Thoracic aorta (tissue), 2 donors: Measurements from ENCODE around the gene TMPO. TPM values are rescaled to one million over a fixed set of nuclear protein-coding genes. Genes with fewer than 3 reads are reported as not detected.
"Not testable (repeated sequence)": the region's sequence is repeated elsewhere in the genome, so short reads cannot be mapped to it uniquely, and the experiment has no call there.

Experiments used
- ATAC-seq: fragments of 150-250 bp; one replicate; pipeline ENCODE4 v1.8.0; 2017; ENCODE audit warnings: low read depth; ENCODE audit not compliant: insufficient number of reproducible peaks, low FRiP score
- DNase-seq: peaks from one replicate; pipeline ENCODE4 v3.0.0-alpha.2; 2020; ENCODE audit warnings: low spot score
- H3K27ac ChIP-seq, 2 donors: fragments of 200-600 bp; sonication (generic); 1 replicate in 1 of 2; 2 replicates in 1 of 2; pipeline ENCODE4 v1.5.1; 2016; ENCODE audit warnings: mild to moderate bottlenecking in 2 of 2, moderate library complexity in 2 of 2
- H3K27me3 ChIP-seq: fragments of 200-600 bp; sonication (generic); replicated peaks from 2 replicates; pipeline ENCODE4 v1.6.0; 2016; ENCODE audit warnings: mild to moderate bottlenecking; ENCODE audit not compliant: insufficient read depth
- H3K36me3 ChIP-seq: fragments of 200-600 bp; sonication (generic); one replicate; pipeline ENCODE4 v1.5.1; 2016
- H3K4me1 ChIP-seq, 2 donors: fragments of 200-600 bp; sonication (generic); 1 replicate in 1 of 2; 2 replicates in 1 of 2; pipeline versions ENCODE4 v1.5.1 to v1.6.0; 2016; ENCODE audit warnings: low read depth in 2 of 2, mild to moderate bottlenecking in 1 of 2; ENCODE audit not compliant: control insufficient read depth in 1 of 2
- H3K4me3 ChIP-seq: fragments of 200-600 bp; sonication (generic); 2 replicates; pipeline ENCODE4 v1.5.1; 2016; ENCODE audit warnings: mild to moderate bottlenecking
- H3K9me3 ChIP-seq: fragments of 200-600 bp; sonication (generic); 2 replicates; pipeline ENCODE4 v1.5.1; 2016
- total RNA-seq, 2 donors: library from RNA; depleted of rRNA; stranded (reverse); fragments of >200 nt; gene quantifications; one replicate each; pipeline versions ENCODE4 v1.1.0 to v1.2.3, GENCODE V29; 2016
- TF ChIP-seq, protein P1 (sequence below): fragments of 200-600 bp; sonication (generic); IDR thresholded peaks from one replicate; pipeline ENCODE4 v1.5.1; 2019; ENCODE audit warnings: antibody characterized with exemption

TMPO gene
- total RNA-seq, 2 donors from 2014 or later, result 41.7 to 52.6 TPM

DNA sequence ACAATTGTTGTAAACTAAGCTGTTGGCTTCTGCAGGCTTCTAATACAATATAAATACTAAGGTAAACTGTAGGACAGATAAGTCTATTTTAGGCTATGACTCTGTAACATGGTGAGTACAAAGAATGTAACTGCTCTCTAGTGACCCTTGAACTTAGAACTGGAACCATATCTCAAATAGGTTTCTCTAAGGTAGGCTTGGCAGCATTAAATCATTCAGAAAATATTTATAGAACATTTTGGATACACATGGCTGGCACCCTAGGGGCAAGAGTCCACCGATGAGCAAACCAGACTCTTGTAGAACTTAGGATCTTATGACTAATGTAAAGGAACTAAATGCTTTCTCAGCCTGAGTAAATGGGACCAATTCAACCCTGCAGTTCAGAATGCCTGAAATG is 58.7 kb downstream of the TMPO start:
- no peak for ATAC-seq

DNA sequence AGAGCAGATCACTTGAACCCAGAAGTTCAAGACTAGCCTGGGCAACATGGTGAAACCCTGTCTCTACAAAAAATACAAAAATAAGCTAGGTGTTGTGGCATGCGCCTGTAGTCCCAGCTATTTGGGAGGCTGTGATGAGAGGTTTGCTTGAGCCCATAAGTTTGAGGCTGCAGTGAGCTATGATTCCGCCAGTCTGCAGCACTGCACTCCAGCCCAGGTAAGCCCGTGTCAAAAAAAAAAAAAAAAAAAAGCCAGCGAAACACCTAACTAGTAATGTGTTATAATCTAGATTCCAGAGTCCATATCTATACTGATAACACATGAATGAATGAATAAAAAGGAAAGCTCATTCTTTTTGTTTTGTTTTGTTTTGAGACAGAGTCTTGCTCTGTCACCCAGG is 59.6 kb downstream of the TMPO start:
- H3K36me3 ChIP-seq, result no peaks in the 10 kb centered on the region
- no peaks in the 10 kb centered on the region for H3K4me1 ChIP-seq
- TF ChIP-seq, protein P1, sequence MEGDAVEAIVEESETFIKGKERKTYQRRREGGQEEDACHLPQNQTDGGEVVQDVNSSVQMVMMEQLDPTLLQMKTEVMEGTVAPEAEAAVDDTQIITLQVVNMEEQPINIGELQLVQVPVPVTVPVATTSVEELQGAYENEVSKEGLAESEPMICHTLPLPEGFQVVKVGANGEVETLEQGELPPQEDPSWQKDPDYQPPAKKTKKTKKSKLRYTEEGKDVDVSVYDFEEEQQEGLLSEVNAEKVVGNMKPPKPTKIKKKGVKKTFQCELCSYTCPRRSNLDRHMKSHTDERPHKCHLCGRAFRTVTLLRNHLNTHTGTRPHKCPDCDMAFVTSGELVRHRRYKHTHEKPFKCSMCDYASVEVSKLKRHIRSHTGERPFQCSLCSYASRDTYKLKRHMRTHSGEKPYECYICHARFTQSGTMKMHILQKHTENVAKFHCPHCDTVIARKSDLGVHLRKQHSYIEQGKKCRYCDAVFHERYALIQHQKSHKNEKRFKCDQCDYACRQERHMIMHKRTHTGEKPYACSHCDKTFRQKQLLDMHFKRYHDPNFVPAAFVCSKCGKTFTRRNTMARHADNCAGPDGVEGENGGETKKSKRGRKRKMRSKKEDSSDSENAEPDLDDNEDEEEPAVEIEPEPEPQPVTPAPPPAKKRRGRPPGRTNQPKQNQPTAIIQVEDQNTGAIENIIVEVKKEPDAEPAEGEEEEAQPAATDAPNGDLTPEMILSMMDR, result no peak
- no peak overlapping the region for H3K4me3 ChIP-seq
- no peak for ATAC-seq
- no peak overlapping the region for H3K27ac ChIP-seq
- DNase-seq, result no peak
- H3K9me3 ChIP-seq, result no peaks in the 10 kb centered on the region
- H3K27me3 ChIP-seq, result no peaks in the 10 kb centered on the region

More for the DNA sequence above, 58.7 kb downstream of the TMPO start:
- H3K4me3 ChIP-seq, result no peak overlapping the region
- no peak overlapping the region for H3K27ac ChIP-seq
- H3K9me3 ChIP-seq, result no peaks in the 10 kb centered on the region
- H3K4me1 ChIP-seq, result no peaks in the 10 kb centered on the region
- H3K36me3 ChIP-seq, result no peaks in the 10 kb centered on the region
- DNase-seq, result no peak
- H3K27me3 ChIP-seq, result no peaks in the 10 kb centered on the region
- TF ChIP-seq, protein P1, result no peak

DNA sequence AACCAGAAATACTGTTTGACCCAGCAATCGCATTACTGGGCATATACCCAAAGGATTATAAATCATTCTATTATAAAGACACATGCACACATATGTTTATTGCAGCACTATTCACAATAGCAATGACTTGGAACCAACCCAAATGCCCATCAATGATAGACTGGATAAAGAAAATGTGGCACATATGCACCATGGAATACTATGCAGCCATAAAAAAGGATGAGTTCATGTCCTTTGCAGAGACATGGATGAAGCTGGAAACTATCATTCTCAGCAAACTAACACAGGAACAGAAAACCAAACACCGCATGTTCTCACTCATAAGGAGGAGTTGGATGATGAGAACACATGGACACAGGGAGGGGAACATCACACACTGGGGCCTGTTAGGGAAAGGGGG is 61.4 kb downstream of the TMPO start:
- not testable (repeated sequence) for H3K4me1 ChIP-seq, H3K4me3 ChIP-seq, ATAC-seq, H3K9me3 ChIP-seq, H3K36me3 ChIP-seq, H3K27ac ChIP-seq, H3K27me3 ChIP-seq, DNase-seq

DNA sequence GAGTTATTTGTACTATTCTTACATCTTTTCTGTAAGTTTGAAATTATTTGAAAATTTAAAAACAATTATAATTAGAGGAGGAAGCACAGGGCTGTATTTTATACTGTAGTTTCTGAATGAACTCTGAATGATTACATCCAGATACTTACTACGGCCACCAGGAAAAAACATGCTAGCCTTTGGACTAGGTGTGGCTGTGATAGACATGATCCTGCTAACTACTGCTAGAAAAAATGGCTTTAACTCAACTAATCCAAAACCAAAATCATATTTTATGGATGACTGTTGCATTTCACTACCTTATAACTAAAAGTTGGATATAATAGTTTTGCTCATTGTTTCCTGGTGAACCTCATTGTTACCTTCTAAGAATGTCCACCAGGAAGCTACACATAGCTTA is 63.0 kb downstream of the TMPO start:
- no peaks in the 10 kb centered on the region for H3K9me3 ChIP-seq
- ATAC-seq, result no peak
- H3K4me1 ChIP-seq, result no peaks in the 10 kb centered on the region
- no peaks in the 10 kb centered on the region for H3K27me3 ChIP-seq
- TF ChIP-seq, protein P1, result no peak
- DNase-seq, result no peak
- no peaks in the 10 kb centered on the region for H3K36me3 ChIP-seq
- no peak overlapping the region for H3K4me3 ChIP-seq
- no peak overlapping the region for H3K27ac ChIP-seq

DNA sequence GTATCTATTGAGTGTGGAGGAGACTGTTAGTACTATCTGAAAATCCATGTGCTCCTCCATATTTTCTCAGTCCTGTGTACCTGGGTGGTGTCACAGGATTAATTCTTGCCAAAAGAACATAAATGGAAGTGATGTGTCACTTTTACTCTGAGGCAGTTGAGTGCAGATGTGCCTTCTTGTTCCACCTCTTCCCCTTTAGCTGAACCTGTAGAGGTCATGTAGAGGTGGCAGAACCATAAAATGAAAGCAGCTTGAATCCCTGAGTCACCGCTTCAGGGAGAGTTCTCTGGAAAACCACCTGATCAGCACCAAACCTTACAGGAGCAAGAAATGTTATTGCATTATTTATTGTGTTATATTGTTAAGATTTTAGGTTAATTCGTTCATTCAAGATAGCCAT is 63.4 kb downstream of the TMPO start:
- Histone ChIP-seq H3K4me3 (no peak overlapping the region), H3K36me3 (no peaks in the 10 kb centered on the region), H3K27ac (no peak overlapping the region), H3K4me1 (no peaks in the 10 kb centered on the region), H3K9me3 (no peaks in the 10 kb centered on the region), H3K27me3 (no peaks in the 10 kb centered on the region)
- no peak for ATAC-seq
- TF ChIP-seq, protein P1, result no peak
- no peak for DNase-seq

DNA sequence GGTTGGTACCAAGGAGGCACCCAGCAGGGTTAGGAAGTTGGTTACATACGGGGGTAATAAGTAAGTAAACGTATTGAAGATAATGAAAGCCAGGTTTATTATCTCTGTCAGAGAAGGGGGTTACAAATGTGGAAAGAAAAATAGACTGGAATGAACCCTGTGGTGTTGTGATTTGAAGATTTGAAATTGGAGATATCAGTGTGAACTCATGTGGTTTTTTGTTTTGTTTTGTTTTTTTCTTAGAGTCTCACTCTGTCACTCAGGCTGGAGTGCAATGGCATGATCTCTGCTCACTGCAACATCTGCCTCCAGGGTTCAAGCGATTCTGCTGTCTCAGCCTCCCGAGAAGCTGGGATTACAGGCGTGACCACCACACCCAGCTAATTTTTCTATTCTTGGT is 64.0 kb downstream of the TMPO start:
- Histone ChIP-seq H3K27me3 (no peaks in the 10 kb centered on the region), H3K36me3 (no peaks in the 10 kb centered on the region), H3K9me3 (no peaks in the 10 kb centered on the region), H3K4me3 (no peak overlapping the region), H3K4me1 (no peaks in the 10 kb centered on the region), H3K27ac (no peak overlapping the region)
- TF ChIP-seq, protein P1, result no peak
- DNase-seq (no peak), ATAC-seq (no peak)
